Measurements from ENCODE around the gene ZNF524.

ZNF524 gene

DNA sequence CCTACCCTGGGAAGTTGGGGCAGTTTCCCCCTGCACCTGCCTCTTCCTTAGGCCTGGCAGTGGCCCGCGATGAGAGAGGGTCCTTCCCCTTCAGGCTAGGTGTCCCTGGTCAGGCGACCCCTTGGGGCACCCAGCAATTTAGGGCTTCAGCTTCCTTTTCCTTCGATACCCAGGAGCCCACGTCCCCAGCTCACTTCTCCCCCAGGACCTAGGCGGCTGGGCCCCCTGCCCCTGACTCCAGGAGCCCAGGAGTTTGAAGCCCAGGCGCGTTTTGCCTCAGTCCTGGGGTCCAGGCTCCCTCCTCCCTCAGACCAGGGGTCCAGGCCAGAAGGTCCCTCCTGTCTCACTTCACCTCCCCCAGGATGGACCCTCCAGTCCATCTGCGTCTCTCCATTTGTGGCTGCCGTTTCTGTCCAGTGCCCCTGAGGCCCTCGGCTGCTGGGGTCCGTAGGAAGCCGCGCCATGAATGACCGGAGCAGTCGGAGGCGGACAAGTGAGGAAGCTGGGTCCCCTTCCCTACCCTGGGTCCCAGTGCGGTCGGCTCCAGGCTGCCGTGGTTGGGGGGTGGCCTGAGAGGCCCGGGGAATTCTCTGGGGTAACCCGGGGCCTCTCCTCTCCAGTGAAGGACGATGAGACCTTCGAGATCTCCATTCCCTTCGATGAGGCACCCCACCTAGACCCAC lies 48.6 kb downstream of the ZNF524 start:
- H3K27me3 ChIP-seq (ENCODE audit: insufficient read depth, low read length, poor library complexity), result no peaks in the 10 kb centered on the region
- peaks cover 67% of the 10 kb centered on the region for H3K4me1 ChIP-seq (ENCODE audit: insufficient read depth, low read length)
- H3K27ac ChIP-seq (ENCODE audit: low read length), result peak overlapping the region; percentile 87
- peak overlapping the region; percentile 85 for H2AFZ ChIP-seq (ENCODE audit: low read depth, low read length)
- no peak for DNase-seq
- ATAC-seq (ENCODE audit: insufficient read depth, low read depth), result peak; percentile 28; the same call in 2 of the 3 replicates
- H3K9me3 ChIP-seq (ENCODE audit: insufficient read depth, low read length, severe bottlenecking), result no peaks in the 10 kb centered on the region
- peaks cover 13% of the 10 kb centered on the region; the same call in 1 of the 2 replicates for H4K20me1 ChIP-seq (ENCODE audit: insufficient read depth, low read length)
- peak overlapping the region; percentile 93 for H3K4me2 ChIP-seq (ENCODE audit: insufficient read depth, low read length)
- H3K36me3 ChIP-seq (ENCODE audit: insufficient read depth, low read length), result peaks cover 23% of the 10 kb centered on the region
- peak overlapping the region; percentile 70 to 81 for H3K4me3 ChIP-seq (ENCODE audit: low read depth in 1 of 2, low read length in 2 of 2)
- H3K9ac ChIP-seq (ENCODE audit: low read depth, low read length), result peak overlapping the region; percentile 96
- TF ChIP-seq, protein P1, sequence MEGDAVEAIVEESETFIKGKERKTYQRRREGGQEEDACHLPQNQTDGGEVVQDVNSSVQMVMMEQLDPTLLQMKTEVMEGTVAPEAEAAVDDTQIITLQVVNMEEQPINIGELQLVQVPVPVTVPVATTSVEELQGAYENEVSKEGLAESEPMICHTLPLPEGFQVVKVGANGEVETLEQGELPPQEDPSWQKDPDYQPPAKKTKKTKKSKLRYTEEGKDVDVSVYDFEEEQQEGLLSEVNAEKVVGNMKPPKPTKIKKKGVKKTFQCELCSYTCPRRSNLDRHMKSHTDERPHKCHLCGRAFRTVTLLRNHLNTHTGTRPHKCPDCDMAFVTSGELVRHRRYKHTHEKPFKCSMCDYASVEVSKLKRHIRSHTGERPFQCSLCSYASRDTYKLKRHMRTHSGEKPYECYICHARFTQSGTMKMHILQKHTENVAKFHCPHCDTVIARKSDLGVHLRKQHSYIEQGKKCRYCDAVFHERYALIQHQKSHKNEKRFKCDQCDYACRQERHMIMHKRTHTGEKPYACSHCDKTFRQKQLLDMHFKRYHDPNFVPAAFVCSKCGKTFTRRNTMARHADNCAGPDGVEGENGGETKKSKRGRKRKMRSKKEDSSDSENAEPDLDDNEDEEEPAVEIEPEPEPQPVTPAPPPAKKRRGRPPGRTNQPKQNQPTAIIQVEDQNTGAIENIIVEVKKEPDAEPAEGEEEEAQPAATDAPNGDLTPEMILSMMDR (IDR thresholded peaks at IDR 0.05; ENCODE audit: borderline replicate concordance, extremely low read depth, low read length, poor library complexity, severe bottlenecking), result no peak
- TF ChIP-seq EZH2 (IDR thresholded peaks at IDR 0.05; ENCODE audit: borderline replicate concordance, low read depth, low read length, severe bottlenecking), result no peak
- H3K79me2 ChIP-seq (ENCODE audit: insufficient read depth, low read length), result peaks cover 48% of the 10 kb centered on the region

DNA sequence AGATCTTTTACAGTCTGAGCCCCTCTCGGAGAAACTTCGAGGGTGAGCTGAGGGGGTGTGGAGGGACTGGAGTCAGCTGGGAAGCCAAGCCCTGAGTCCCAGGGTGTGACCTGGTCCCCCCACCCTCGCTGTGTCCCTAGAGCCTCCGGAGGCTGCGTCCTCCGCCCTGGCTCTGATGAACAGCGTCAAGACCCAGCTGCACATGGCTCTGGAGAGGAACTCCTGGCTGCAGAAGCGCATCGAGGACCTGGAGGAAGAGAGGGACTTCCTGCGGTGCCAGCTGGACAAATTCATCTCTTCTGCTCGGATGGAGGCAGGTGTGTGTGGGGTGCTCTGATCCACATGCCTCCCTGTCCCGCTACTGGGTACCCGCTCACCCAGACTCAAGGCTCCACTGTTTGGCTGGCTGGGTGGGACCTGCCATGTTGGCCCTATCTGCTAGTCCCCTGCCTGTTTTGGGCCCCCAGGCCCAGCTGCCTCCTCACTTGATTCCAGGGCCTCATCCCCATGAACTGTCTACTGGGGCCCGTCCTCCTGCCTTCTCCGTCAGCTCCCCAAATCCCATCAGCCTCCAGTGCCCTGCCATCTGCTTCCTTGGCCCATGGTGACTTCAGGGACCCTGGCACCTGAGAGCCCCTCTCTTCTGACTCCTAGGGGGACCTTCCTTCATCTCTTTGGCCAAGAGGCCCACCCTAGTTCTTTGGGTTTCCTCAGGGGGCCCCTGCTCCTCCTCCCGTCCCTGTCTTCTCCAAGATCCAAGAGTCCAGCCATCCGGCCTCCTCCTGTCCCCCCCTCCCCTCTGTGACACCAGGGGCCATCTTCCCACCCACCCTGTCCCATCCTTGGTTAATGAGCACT lies 49.4 kb downstream of the ZNF524 start:
- H3K4me1 ChIP-seq (ENCODE audit: insufficient read depth, low read length), result peaks cover 60% of the 10 kb centered on the region
- TF ChIP-seq, protein P1 (IDR thresholded peaks at IDR 0.05; ENCODE audit: borderline replicate concordance, extremely low read depth, low read length, poor library complexity, severe bottlenecking), result no peak
- no peak for TF ChIP-seq EZH2 (IDR thresholded peaks at IDR 0.05; ENCODE audit: borderline replicate concordance, low read depth, low read length, severe bottlenecking)
- no peaks in the 10 kb centered on the region for H3K9me3 ChIP-seq (ENCODE audit: insufficient read depth, low read length, severe bottlenecking)
- H3K4me3 ChIP-seq (ENCODE audit: low read depth in 1 of 2, low read length in 2 of 2), result peak overlapping the region in 1 of 2 experiments; percentile 70; a peak in 2 of 4 replicates
- no peak overlapping the region; the same call in 1 of the 2 replicates for H3K27ac ChIP-seq (ENCODE audit: low read length)
- no peaks in the 10 kb centered on the region for H3K27me3 ChIP-seq (ENCODE audit: insufficient read depth, low read length, poor library complexity)
- H4K20me1 ChIP-seq (ENCODE audit: insufficient read depth, low read length), result peaks cover 6% of the 10 kb centered on the region; the same call in 1 of the 2 replicates
- H3K4me2 ChIP-seq (ENCODE audit: insufficient read depth, low read length), result peak overlapping the region; percentile 93
- ATAC-seq (ENCODE audit: insufficient read depth, low read depth) (no peak), DNase-seq (no peak)
- peaks cover 41% of the 10 kb centered on the region for H3K79me2 ChIP-seq (ENCODE audit: insufficient read depth, low read length)
- H3K36me3 ChIP-seq (ENCODE audit: insufficient read depth, low read length), result peaks cover 22% of the 10 kb centered on the region
- H2AFZ ChIP-seq (ENCODE audit: low read depth, low read length), result no peak overlapping the region
- peak overlapping the region; percentile 96 for H3K9ac ChIP-seq (ENCODE audit: low read depth, low read length)

DNA sequence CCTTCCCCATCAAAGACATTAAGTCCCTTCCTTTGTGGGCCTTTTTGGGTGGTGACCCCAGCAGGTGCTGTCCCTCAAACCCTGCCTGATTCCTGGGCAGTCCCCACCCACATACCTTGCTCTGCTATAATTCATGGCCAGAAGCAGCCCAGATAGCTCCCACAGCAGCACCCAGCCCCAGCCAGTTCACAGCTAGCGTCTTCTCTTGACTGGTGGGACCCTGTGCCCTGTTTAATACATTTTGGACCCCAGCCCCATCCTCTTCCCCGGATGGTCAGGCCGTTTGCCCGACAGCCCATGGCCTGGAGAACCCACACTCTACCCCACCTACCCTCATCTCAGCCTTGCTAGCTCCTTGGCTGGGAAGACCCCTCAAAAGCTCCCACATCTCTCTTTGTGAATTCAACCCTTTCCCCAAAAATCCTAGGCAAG lies 50.1 kb downstream of the ZNF524 start:
- Histone ChIP-seq H3K4me1 (ENCODE audit: insufficient read depth, low read length) (peaks cover 54% of the 10 kb centered on the region), H3K36me3 (ENCODE audit: insufficient read depth, low read length) (peaks cover 15% of the 10 kb centered on the region), H4K20me1 (ENCODE audit: insufficient read depth, low read length) (0 out of 2 replicates have a peak, but pooled peaks cover 2% of the 10 kb centered on the region), H3K27me3 (ENCODE audit: insufficient read depth, low read length, poor library complexity) (no peaks in the 10 kb centered on the region), H2AFZ (ENCODE audit: low read depth, low read length) (no peak overlapping the region), H3K27ac (ENCODE audit: low read length) (no peak overlapping the region), H3K4me2 (ENCODE audit: insufficient read depth, low read length) (no peak overlapping the region), H3K79me2 (ENCODE audit: insufficient read depth, low read length) (peaks cover 37% of the 10 kb centered on the region), H3K9me3 (ENCODE audit: insufficient read depth, low read length, severe bottlenecking) (no peaks in the 10 kb centered on the region), H3K4me3 (ENCODE audit: low read depth in 1 of 2, low read length in 2 of 2) (no peak overlapping the region), H3K9ac (ENCODE audit: low read depth, low read length) (no peak overlapping the region; the same call in 1 of the 2 replicates)
- TF ChIP-seq, protein P1 (IDR thresholded peaks at IDR 0.05; ENCODE audit: borderline replicate concordance, extremely low read depth, low read length, poor library complexity, severe bottlenecking), result no peak
- TF ChIP-seq EZH2 (IDR thresholded peaks at IDR 0.05; ENCODE audit: borderline replicate concordance, low read depth, low read length, severe bottlenecking), result no peak
- ATAC-seq (ENCODE audit: insufficient read depth, low read depth), result no peak
- no peak for DNase-seq

Measured in DND-41 (cell line).